NB4 (cell line): ENCODE results near the gene GRIK3.

Experiments
- CTCF ChIP-seq: IDR thresholded peaks from one replicate; pipeline ENCODE4 v1.5.1; 2012; ENCODE audit warnings: low read depth, low read length
- MYC ChIP-seq: IDR thresholded peaks from 2 replicates; pipeline ENCODE4 v1.6.1; 2011; ENCODE audit warnings: low read depth, low read length
- POLR2A ChIP-seq: IDR thresholded peaks from 2 replicates; pipeline ENCODE4 v1.6.1; 2011; ENCODE audit warnings: mild to moderate bottlenecking; ENCODE audit not compliant: insufficient read length; ENCODE audit errors: extremely low read depth

GRCh38 chr1:36755303-36756230, 278.7 kb downstream of the GRIK3 start:
- no peak for TF ChIP-seq CTCF
- no peak for TF ChIP-seq POLR2A
- TF ChIP-seq MYC = no peak
